Hematopoietic multipotent progenitor cell (in vitro differentiated cells): ENCODE measurements around the gene GLS. TPM values are rescaled to one million over a fixed set of nuclear protein-coding genes. Genes with fewer than 3 reads are reported as not detected.
"Not testable (repeated sequence)": the region's sequence is repeated elsewhere in the genome, so short reads cannot be mapped to it uniquely, and the experiment has no call there.

Experiments used
- DNase-seq, 3 donors: peaks; one replicate each; pipeline ENCODE4 v3.0.0-alpha.2; 2011 to 2015; ENCODE audit warnings: low read depth in 2 of 3, low spot score in 2 of 3
- total RNA-seq: library from RNA; depleted of rRNA; stranded (reverse); fragments of >200 nt; gene quantifications from one replicate; pipeline ENCODE4 v1.2.3, GENCODE V29; 2012

GLS gene
- total RNA-seq, 1 donor: 80.0 TPM

DNA sequence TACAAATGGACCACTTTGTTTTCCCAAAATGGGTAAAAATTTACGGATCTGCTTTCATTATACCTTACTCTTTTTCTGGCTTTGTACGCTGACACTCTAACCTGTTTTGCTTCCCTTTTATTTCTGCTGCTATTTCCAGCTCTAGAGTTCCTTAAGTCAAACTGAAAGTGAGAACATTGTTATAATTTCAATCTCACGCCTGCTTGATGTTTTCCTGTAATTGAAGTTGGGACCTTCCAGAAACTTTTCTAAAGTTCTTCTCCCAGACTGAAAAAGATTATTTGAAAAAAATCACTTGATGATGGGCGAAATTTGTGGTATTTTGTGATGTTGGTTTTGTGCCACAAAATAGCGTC lies 1.8 kb downstream of the GLS start:
- DNase-seq: no peak

DNA sequence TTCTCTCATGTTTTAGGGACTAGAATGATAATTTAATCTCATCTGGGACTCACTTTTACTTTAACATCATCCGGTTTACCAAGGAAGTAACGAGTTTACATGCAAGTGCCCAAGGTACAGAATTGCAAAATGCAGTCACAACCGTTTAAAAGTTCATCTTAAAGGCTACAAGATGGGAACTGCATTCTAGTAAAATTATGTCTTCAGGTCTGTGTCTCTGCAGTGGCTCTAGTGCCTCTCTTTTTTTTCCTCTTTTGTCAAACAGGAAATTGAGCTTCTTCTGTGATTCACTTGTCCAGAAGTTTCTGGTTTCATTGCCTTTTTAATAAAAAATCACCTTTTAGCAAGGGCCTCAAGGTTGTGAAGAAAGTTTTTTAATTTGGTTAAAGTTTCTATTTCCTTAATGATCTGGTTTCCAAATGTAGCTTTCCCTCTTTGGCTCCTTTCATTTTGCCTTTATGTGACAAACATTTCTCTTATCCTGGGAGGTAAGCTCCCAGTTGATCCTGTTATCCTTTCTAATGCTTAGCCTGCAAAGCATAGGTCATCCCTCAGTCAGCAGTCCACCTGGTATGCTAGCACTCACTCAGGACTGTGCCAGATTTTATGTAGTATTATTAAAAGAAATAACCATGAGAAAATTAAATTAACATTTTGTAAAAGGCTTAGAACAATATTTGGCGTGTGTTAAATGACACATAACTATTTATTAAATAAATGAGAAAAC lies 2.4 kb downstream of the GLS start:
- no peak for DNase-seq

- DNase-seq: not testable (repeated sequence)
These were observed 5.2 kb downstream of the GLS start for GRCh38 chr2:190885844-190886243.

- no peak for DNase-seq
These were observed 6.5 kb downstream of the GLS start for GRCh38 chr2:190887089-190887488.

DNA sequence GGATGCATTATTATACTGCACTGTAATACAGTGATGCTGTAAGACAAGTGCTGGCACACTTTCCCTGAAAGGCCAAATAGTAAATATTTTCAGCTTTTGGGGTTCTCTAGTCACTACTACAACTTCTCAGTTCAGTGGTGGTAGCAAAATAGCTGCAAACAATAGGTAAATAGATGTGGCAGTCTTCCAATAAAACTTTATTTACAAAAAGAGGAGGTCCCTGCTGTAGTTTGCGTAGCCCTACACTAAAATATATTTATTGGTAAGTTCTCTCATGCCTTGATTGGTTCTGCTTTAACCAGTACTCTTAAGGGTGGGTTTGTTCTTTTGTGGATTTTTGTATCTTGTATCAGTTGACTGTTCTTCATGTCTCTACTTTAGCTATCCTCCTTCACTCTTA lies 7.8 kb downstream of the GLS start:
- no peak for DNase-seq

GRCh38 chr2:190889175-190889943 lies 8.7 kb downstream of the GLS start:
- DNase-seq: no peak

- DNase-seq: peak in 1 of 3 donors; percentile 50
These were observed 10.8 kb downstream of the GLS start for GRCh38 chr2:190891372-190891771.

DNA sequence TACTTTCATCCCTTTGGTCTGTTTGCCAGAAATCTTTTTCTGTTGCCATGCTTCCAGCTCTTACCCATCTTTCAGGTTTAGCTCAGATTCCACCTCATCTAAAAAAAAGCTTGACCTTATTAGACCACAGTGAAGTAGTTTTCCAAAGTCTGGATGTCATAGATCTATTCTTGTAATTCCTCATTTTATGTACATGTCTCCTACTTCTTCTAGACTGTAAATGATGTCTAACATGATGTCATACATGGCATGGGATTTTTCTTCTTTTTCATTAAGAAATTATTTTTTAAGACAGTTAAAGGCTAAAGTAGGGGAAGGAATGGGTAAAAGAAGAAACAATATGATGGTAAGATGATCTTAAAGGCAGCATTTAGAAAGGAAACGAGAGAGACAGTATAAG lies 11.3 kb downstream of the GLS start:
- no peak for DNase-seq

- no peak for DNase-seq
These were observed 12.5 kb downstream of the GLS start for GRCh38 chr2:190893157-190893556.

- no peak for DNase-seq
These were observed 15.9 kb downstream of the GLS start for GRCh38 chr2:190896477-190896876.

DNA sequence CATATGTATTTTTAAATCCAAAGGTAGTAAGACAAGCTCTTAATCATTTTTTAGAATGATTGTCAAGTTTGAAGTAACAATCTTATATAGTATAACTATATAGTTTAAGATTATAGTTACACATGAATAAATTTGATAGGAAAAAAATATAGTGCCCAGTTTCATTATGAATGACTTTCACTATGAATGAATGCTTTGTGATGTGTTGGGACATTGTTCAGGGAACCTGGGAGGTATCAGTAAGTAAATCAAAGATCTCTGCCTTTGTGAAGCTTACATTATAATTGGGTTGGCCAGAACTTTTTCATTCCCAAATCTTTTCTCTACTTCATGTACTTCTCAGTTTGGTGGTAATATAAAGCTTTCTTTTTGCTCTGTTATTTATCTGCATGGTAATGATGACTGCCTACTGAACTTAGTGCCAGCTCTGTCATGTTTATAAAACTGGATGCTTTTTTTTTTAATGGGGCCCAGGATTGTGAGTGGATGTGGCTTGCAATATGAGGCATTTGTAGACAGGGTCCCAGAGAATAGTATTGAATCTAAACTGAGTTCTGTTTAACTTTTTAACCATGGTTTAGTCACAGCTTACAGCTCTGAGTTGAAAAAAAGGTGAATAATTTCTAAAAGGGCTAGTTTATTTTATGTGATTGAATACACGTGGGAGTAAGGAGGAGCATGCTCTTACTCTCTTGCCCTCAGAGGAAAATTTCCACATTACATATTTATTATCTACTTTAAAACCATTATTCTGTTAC lies 23.3 kb downstream of the GLS start:
- DNase-seq: no peak

DNA sequence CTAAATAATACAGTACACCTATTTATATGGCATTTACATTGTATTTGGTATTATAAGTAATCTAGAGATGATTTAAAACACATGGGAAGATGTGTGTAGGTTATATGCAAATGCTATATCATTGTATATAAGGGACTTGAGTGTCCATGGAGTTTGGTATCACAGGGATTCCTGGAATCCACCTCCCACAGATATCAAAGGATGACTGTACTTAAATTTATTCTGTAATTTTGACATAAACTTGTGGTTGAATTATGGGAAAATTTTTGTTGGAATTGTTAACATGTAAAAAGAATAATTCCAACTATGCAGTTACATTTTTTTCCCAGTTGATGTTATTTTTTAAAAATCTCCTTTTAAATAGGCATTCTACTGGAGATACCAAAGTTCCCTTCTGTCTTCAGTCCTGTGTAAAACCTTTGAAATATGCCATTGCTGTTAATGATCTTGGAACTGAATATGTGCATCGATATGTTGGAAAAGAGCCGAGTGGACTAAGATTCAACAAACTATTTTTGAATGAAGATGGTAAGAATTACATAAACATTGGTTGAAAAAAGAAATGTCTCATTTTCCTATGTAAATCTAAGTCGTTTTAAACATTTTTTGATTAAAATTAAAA lies 24.1 kb downstream of the GLS start:
- no peak for DNase-seq

GRCh38 chr2:190908532-190908931 lies 27.9 kb downstream of the GLS start:
- DNase-seq: no peak

DNA sequence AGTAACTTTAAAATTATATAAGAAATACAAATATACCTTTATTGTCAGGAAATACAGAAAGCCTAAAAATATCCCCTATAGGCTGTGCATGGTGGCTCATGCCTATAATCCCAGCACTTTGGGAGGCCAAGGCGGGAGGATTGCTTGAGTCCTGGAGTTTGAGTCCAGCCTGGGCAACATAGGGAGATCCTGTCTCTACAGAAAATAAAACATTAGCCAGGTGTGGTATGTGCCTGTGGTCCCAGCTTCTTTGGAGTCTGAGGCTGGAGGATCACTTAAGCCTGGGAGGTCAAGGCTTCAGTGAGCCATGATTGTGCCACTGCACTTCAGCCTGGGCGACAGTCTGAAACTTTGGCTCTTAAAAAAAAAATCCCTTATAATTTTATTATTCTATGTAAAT lies 29.1 kb downstream of the GLS start:
- no peak for DNase-seq

DNA sequence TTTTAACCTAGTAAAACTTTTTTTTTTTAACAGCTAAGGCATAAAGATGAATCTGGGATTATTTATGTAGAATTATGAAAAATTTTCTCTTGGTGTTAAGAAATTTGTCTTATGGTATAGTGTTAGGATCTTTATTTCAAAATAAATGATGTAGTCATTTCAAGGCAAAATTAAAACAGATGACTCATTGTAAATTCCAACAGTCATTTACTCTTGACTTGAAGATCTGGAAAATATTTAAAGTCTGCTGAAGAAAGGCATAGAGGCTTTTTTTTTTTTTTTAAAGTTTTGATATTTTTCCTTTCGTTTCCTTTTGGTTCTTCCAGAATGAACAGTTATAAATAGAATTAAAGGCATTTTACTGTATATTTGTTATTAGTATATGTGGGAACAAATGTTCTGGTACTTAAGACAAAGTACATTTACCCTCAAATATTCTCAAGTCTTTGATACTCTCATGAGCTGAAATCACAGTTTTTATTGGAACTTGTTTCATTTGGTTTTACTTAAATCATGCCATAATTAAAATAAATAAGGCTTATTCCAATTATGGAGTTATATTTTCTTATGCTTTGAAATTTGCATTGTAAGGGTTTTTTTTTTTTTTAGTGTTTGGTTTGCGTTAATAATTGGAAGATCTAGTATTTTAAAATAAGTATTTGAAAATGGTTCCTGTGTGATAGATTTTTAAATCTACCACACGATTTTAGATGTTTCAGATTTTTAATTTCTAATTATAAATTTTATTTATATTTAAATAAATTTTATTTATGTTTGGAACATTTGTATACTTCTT lies 29.9 kb downstream of the GLS start:
- no peak for DNase-seq

- no peak for DNase-seq
These were observed 31.2 kb downstream of the GLS start for GRCh38 chr2:190911813-190912212.

DNA sequence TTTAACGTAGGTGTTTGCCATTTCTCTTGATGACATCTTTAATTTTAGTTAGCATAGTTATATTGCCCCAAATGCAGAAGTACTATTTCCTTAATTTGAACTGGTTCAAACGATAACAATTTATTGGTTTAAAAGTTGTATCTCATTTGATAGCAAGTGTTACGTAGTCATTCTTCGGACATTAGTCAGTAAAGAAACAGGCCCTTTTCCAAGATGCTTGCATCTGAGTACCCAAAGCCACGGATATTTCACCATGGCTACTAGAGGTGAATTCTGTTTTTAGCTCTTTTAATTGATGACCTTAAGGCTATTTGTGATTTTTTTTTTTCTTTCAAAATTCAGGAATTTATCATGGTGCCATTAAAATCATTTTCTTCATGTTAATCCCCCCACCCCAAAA lies 32.1 kb downstream of the GLS start:
- DNase-seq: no peak

GRCh38 chr2:190913725-190914124 lies 33.1 kb downstream of the GLS start:
- DNase-seq: no peak

GRCh38 chr2:190916829-190917228 lies 36.2 kb downstream of the GLS start:
- no peak for DNase-seq

GRCh38 chr2:190920085-190920484 lies 39.5 kb downstream of the GLS start:
- DNase-seq: no peak
